A673 (cell line): ENCODE measurements around the gene RPS6KL1. TPM values are rescaled to one million over a fixed set of nuclear protein-coding genes. Genes with fewer than 3 reads are reported as not detected.

Source experiments
- BruUV-seq: library from RNA; stranded (reverse); fragments of 400-500 nt; replicated peaks from 2 replicates; lab custom pipeline; 2021; lab: Mats Ljungman, UMichigan
- CTCF ChIA-PET: fragments of 300-600 bp; sonication (Branson Sonifier 250); formaldehyde crosslinking; loops from one replicate; lab custom pipeline; 2022; ENCODE audit warnings: antibody characterized with exemption; lab: Charles Lee
- POLR2A ChIA-PET: fragments of 300-600 bp; sonication (Branson Sonifier 250); formaldehyde crosslinking; loops from one replicate; lab custom pipeline; 2022; ENCODE audit warnings: antibody characterized with exemption; ENCODE audit not compliant: low non-redundant PET; lab: Charles Lee
- DNase-seq: peaks from one replicate; pipeline ENCODE4 v3.0.0-alpha.2; 2015; ENCODE audit warnings: low spot score
- H3K27ac ChIP-seq: fragments of 200-600 bp; sonication (generic); 2 replicates; pipeline ENCODE4 v1.5.1; 2016; ENCODE audit warnings: mixed run types, low read depth, mild to moderate bottlenecking, mixed read lengths, antibody characterized with exemption, low read length; ENCODE audit not compliant: poor library complexity, severe bottlenecking
- H3K27me3 ChIP-seq: fragments of 200-600 bp; sonication (generic); replicated peaks from 2 replicates; pipeline ENCODE4 v1.6.1; 2017; ENCODE audit warnings: mixed run types, low read depth, mild to moderate bottlenecking, mixed read lengths, antibody characterized with exemption, low read length; ENCODE audit not compliant: insufficient read depth, poor library complexity
- H3K36me3 ChIP-seq: fragments of 200-600 bp; sonication (generic); 2 replicates; pipeline ENCODE4 v1.6.1; 2016; ENCODE audit warnings: mixed run types, mild to moderate bottlenecking, mixed read lengths, antibody characterized with exemption, low read length; ENCODE audit not compliant: insufficient read depth, poor library complexity, severe bottlenecking
- H3K4me1 ChIP-seq: fragments of 200-600 bp; sonication (generic); 2 replicates; pipeline ENCODE4 v1.6.1; 2017; ENCODE audit warnings: mixed run types, mild to moderate bottlenecking, mixed read lengths, antibody characterized with exemption, low read length; ENCODE audit not compliant: insufficient read depth, poor library complexity, severe bottlenecking
- H3K4me3 ChIP-seq: fragments of 200-600 bp; sonication (generic); 2 replicates; pipeline ENCODE4 v1.5.1; 2016; ENCODE audit warnings: low read depth, mixed run types, mild to moderate bottlenecking, mixed read lengths, low read length; ENCODE audit not compliant: poor library complexity, severe bottlenecking
- H3K9me3 ChIP-seq: fragments of 200-600 bp; sonication (generic); 2 replicates; pipeline ENCODE4 v1.6.1; 2016; ENCODE audit warnings: mixed run types, low read depth, mild to moderate bottlenecking, mixed read lengths, antibody characterized with exemption, low read length; ENCODE audit not compliant: poor library complexity, severe bottlenecking
- EZH2 ChIP-seq: fragments of 200-600 bp; sonication (generic); IDR thresholded peaks from 2 replicates; pipeline ENCODE4 v1.6.1; 2017; ENCODE audit warnings: borderline replicate concordance, low read depth, mild to moderate bottlenecking, mixed read lengths, antibody characterized with exemption, low read length; ENCODE audit not compliant: poor library complexity, severe bottlenecking
- intact Hi-C: fragments of 100-400 bp; cut with micrococcal nuclease; formaldehyde crosslinking; loops from one replicate; pipeline ENCODE4 v1.10.0; 2022; ENCODE audit not compliant: unreplicated experiment
- total RNA-seq: library from RNA; stranded (reverse); gene quantifications from 2 replicates; pipeline ENCODE4 v1.2.3, GENCODE V29; 2021
- TF ChIP-seq, protein P1 (sequence below): fragments of 300-800, 200-600 bp; sonication (generic); conservative IDR thresholded peaks from 2 replicates; pipeline ENCODE4 v1.5.1; 2017; ENCODE audit warnings: low read depth, mild to moderate bottlenecking, antibody characterized with exemption, low read length, moderate library complexity, mixed read lengths

The RPS6KL1 gene
- total RNA-seq, 1 experiment from 2014 or later, result 0.80 TPM

- ChIA-PET CTCF (no interaction called here), POLR2A (no interaction called here)
- DNase-seq, result no peak
- TF ChIP-seq EZH2, result no peak
- TF ChIP-seq, protein P1, sequence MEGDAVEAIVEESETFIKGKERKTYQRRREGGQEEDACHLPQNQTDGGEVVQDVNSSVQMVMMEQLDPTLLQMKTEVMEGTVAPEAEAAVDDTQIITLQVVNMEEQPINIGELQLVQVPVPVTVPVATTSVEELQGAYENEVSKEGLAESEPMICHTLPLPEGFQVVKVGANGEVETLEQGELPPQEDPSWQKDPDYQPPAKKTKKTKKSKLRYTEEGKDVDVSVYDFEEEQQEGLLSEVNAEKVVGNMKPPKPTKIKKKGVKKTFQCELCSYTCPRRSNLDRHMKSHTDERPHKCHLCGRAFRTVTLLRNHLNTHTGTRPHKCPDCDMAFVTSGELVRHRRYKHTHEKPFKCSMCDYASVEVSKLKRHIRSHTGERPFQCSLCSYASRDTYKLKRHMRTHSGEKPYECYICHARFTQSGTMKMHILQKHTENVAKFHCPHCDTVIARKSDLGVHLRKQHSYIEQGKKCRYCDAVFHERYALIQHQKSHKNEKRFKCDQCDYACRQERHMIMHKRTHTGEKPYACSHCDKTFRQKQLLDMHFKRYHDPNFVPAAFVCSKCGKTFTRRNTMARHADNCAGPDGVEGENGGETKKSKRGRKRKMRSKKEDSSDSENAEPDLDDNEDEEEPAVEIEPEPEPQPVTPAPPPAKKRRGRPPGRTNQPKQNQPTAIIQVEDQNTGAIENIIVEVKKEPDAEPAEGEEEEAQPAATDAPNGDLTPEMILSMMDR, result no peak
- H3K27me3 ChIP-seq, result no peaks in the 10 kb centered on the region
- no peaks in the 10 kb centered on the region for H3K9me3 ChIP-seq
- no peaks in the 10 kb centered on the region for H3K36me3 ChIP-seq
- peaks cover 9% of the 10 kb centered on the region for H3K4me1 ChIP-seq
- H3K27ac ChIP-seq, result no peak overlapping the region
- H3K4me3 ChIP-seq, result no peak overlapping the region
- intact Hi-C loops, result no loop called here
- BruUV-seq, result no TSS peak
Observed at GRCh38 chr14:74938531-74939495, 15.8 kb upstream of the RPS6KL1 start.

GRCh38 chr14:74937171-74937570, 14.1 kb upstream of the RPS6KL1 start:
- intact Hi-C loops, result no loop called here
- Histone ChIP-seq H3K9me3 (no peaks in the 10 kb centered on the region), H3K4me1 (peaks cover 6% of the 10 kb centered on the region), H3K36me3 (no peaks in the 10 kb centered on the region), H3K27ac (no peak overlapping the region), H3K4me3 (no peak overlapping the region), H3K27me3 (no peaks in the 10 kb centered on the region)
- TF ChIP-seq, protein P1, result no peak
- no peak for TF ChIP-seq EZH2
- POLR2A ChIA-PET, result no interaction called here
- BruUV-seq, result no TSS peak
- CTCF ChIA-PET, result no interaction called here
- DNase-seq, result no peak

DNA sequence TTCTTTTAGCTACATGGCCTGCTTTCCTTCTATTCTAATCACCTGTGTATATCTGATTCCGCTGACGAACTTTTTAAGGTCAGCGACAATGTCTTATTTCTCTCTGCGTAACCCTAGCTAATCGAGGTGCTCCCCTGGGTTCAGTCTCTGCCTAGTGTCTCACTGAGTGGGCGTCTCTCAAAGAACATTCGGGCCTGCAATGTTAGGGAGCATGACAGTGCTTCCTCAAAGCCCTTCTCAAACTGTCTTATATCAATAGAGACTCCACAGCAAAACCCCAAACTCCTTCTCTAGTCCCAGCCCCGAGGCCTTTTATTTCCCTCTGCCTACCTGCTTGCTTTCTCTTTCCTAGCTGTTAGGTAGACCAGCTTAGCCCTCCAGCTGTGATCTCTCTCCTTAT, 13.7 kb upstream of the RPS6KL1 start:
- no peak for DNase-seq
- H3K27ac ChIP-seq, result no peak overlapping the region
- no TSS peak for BruUV-seq
- CTCF ChIA-PET, result interaction anchor here (1.7 kb wide), 1 partner anchor 9 kb away, joined by 8 read pairs; no protein-coding TSS in a partner anchor
- H3K27me3 ChIP-seq, result no peaks in the 10 kb centered on the region
- no peak overlapping the region for H3K4me3 ChIP-seq
- POLR2A ChIA-PET, result no interaction called here
- H3K4me1 ChIP-seq, result peaks cover 1% of the 10 kb centered on the region
- intact Hi-C loops, result no loop called here
- TF ChIP-seq, protein P1, result no peak
- no peak for TF ChIP-seq EZH2
- H3K9me3 ChIP-seq, result no peaks in the 10 kb centered on the region
- no peaks in the 10 kb centered on the region for H3K36me3 ChIP-seq
